DND-41 (cell line): ENCODE measurements around the gene LIPK.

Source experiments
- EZH2 ChIP-seq: IDR thresholded peaks from 3 replicates; pipeline ENCODE4 v1.6.1; 2012; ENCODE audit warnings: borderline replicate concordance, low read depth, mild to moderate bottlenecking, moderate library complexity, low read length, inconsistent platforms; ENCODE audit not compliant: severe bottlenecking
- TF ChIP-seq, protein P1 (sequence below): IDR thresholded peaks from 2 replicates; pipeline ENCODE4 v1.5.1; 2012; ENCODE audit warnings: borderline replicate concordance, low read length, moderate library complexity, mild to moderate bottlenecking; ENCODE audit not compliant: poor library complexity, severe bottlenecking; ENCODE audit errors: extremely low read depth

DNA sequence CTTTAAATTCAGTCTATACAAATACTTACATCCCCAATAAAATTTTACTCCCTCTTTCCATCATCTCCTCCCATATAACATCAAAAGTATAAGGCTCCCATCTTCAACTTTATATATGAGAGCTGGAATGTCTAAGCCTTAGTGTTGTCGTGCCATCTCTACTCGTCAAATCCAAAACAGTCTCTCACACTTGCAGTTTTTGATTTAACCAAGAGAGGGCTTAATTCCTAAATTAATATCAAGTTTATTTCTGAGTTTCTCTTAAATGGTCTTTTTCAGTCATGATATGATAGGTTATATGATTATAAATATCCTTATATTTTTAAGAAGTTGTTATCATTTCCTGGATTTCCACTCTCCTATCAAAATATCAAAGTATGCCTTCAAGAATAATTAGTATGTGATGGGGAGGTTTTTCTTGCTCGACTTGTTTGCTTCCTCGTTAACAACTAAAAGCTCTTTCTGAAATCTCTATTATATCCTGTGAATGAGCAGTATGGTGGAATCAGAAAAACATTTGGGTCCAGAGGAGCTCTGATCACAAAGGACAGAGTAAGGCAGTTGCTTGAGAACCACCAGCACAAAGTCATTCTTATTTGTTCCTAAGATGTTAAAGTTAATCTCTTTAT lies 12.5 kb upstream of the LIPK start:
- TF ChIP-seq, protein P1, sequence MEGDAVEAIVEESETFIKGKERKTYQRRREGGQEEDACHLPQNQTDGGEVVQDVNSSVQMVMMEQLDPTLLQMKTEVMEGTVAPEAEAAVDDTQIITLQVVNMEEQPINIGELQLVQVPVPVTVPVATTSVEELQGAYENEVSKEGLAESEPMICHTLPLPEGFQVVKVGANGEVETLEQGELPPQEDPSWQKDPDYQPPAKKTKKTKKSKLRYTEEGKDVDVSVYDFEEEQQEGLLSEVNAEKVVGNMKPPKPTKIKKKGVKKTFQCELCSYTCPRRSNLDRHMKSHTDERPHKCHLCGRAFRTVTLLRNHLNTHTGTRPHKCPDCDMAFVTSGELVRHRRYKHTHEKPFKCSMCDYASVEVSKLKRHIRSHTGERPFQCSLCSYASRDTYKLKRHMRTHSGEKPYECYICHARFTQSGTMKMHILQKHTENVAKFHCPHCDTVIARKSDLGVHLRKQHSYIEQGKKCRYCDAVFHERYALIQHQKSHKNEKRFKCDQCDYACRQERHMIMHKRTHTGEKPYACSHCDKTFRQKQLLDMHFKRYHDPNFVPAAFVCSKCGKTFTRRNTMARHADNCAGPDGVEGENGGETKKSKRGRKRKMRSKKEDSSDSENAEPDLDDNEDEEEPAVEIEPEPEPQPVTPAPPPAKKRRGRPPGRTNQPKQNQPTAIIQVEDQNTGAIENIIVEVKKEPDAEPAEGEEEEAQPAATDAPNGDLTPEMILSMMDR, result no peak
- no peak for TF ChIP-seq EZH2
